ENCODE measurements around the gene ZNHIT1. TPM values are rescaled to one million over a fixed set of nuclear protein-coding genes. Genes with fewer than 3 reads are reported as not detected.
"Not testable (repeated sequence)": the region's sequence is repeated elsewhere in the genome, so short reads cannot be mapped to it uniquely, and the experiment has no call there.

Gene ZNHIT1
- total RNA-seq, 2 experiments from 2014 or later: 56.6 to 57.1 TPM

GRCh38 chr7:101243646-101244374, 25.8 kb downstream of the ZNHIT1 start:
- no peaks in the 10 kb centered on the region for H3K9me3 Mint-ChIP-seq (ENCODE audit: low read depth)
- H3K4me3 Mint-ChIP-seq: peak overlapping the region; percentile 91
- peak overlapping the region; percentile 94 for H3K27ac Mint-ChIP-seq
- no peak for DNase-seq
- H3K27me3 Mint-ChIP-seq: no peaks in the 10 kb centered on the region
- peaks cover 12% of the 10 kb centered on the region for H3K36me3 Mint-ChIP-seq
- ATAC-seq: no peak
- peaks cover 31% of the 10 kb centered on the region for H3K4me1 Mint-ChIP-seq
- CTCF ChIA-PET: interaction anchor here (0.7 to 5.3 kb wide), 23 partner anchors 9 to 158 kb away, joined by 3 to 69 read pairs (median 7); partner anchors contain the start of genes IFT22, PLOD3, TRIM56 and VGF

- peak within 1 kb of the TSS; percentile 91 for H3K4me3 Mint-ChIP-seq
- no peaks in the 10 kb centered on the region for H3K27me3 Mint-ChIP-seq
- DNase-seq (peak; percentile 95), ATAC-seq (peak; percentile 97)
- H3K36me3 Mint-ChIP-seq: peaks cover 12% of the 10 kb centered on the region
- CTCF ChIA-PET: interaction anchor here (0.5 to 5.3 kb wide), 23 partner anchors 8 to 159 kb away, joined by 3 to 69 read pairs (median 7); partner anchors contain the start of genes IFT22, PLOD3, TRIM56 and VGF
- no peaks in the 10 kb centered on the region for H3K9me3 Mint-ChIP-seq (ENCODE audit: low read depth)
- H3K4me1 Mint-ChIP-seq: peaks cover 31% of the 10 kb centered on the region
- H3K27ac Mint-ChIP-seq: peak within 1 kb of the TSS; percentile 94
Observed at GRCh38 chr7:101244375-101245146, 26.6 kb downstream of the ZNHIT1 start, which contains the start of gene FIS1. Gene FIS1 (minus strand): TSS chr7:101245081. CDS start chr7:101245004, 77 bp downstream.

GRCh38 chr7:101245147-101245668, 27.2 kb downstream of the ZNHIT1 start:
- ATAC-seq (no peak), DNase-seq (no peak)
- Mint-ChIP-seq H3K27ac (peak overlapping the region; percentile 94), H3K9me3 (ENCODE audit: low read depth) (no peaks in the 10 kb centered on the region), H3K27me3 (no peaks in the 10 kb centered on the region), H3K4me3 (peak overlapping the region; percentile 91), H3K36me3 (peaks cover 15% of the 10 kb centered on the region), H3K4me1 (peaks cover 34% of the 10 kb centered on the region)
- CTCF ChIA-PET: interaction anchor here (0.5 to 5.3 kb wide), 10 partner anchors 19 to 101 kb away, joined by 3 to 69 read pairs (median 10); partner anchors contain the start of genes IFT22, PLOD3 and ZNHIT1

GRCh38 chr7:101248276-101248675, 30.3 kb downstream of the ZNHIT1 start:
- CTCF ChIA-PET: interaction anchor here (0.9 to 1.4 kb wide), 2 partner anchors 30 to 43 kb away, joined by 3 to 5 read pairs; partner anchors contain the start of gene ZNHIT1
- DNase-seq: no peak
- Mint-ChIP-seq H3K36me3 (peaks cover 26% of the 10 kb centered on the region), H3K4me1 (peaks cover 49% of the 10 kb centered on the region), H3K4me3 (no peak overlapping the region), H3K27me3 (no peaks in the 10 kb centered on the region), H3K9me3 (ENCODE audit: low read depth) (no peaks in the 10 kb centered on the region), H3K27ac (no peak overlapping the region)
- ATAC-seq: no peak

- Mint-ChIP-seq H3K36me3 (peaks cover 25% of the 10 kb centered on the region), H3K4me1 (peaks cover 36% of the 10 kb centered on the region), H3K4me3 (peak overlapping the region; percentile 89), H3K27ac (peak overlapping the region; percentile 34), H3K9me3 (ENCODE audit: low read depth) (no peaks in the 10 kb centered on the region), H3K27me3 (no peaks in the 10 kb centered on the region)
- DNase-seq: no peak
- ATAC-seq: no peak
- CTCF ChIA-PET: interaction anchor here (0.7 to 2.8 kb wide), 3 partner anchors 32 to 232 kb away, joined by 3 to 17 read pairs (median 4); partner anchors contain the start of genes PLOD3 and ZNHIT1
Observed at GRCh38 chr7:101250324-101250723, 32.4 kb downstream of the ZNHIT1 start.

- H3K27ac Mint-ChIP-seq: peak overlapping the region; percentile 92
- CTCF ChIA-PET: interaction anchor here (0.7 to 2.8 kb wide), 9 partner anchors 8 to 363 kb away, joined by 3 to 17 read pairs (median 4); partner anchors contain the start of genes PLOD3, UFSP1 and ZNHIT1
- H3K27me3 Mint-ChIP-seq: no peaks in the 10 kb centered on the region
- ATAC-seq (peak; percentile 100), DNase-seq (peak; percentile 100)
- no peaks in the 10 kb centered on the region for H3K9me3 Mint-ChIP-seq (ENCODE audit: low read depth)
- peaks cover 18% of the 10 kb centered on the region for H3K36me3 Mint-ChIP-seq
- peaks cover 28% of the 10 kb centered on the region for H3K4me1 Mint-ChIP-seq
- peak overlapping the region; percentile 89 for H3K4me3 Mint-ChIP-seq
Observed at GRCh38 chr7:101251871-101252659, 34.1 kb downstream of the ZNHIT1 start.

- not testable (repeated sequence) for H3K27me3 Mint-ChIP-seq; H3K4me3 Mint-ChIP-seq; H3K9me3 Mint-ChIP-seq (ENCODE audit: low read depth); DNase-seq; H3K27ac Mint-ChIP-seq; ATAC-seq
- Mint-ChIP-seq H3K4me1 (peaks cover 22% of the 10 kb centered on the region), H3K36me3 (peaks cover 15% of the 10 kb centered on the region)
- CTCF ChIA-PET: interaction anchor here (0.6 to 2.8 kb wide), 4 partner anchors 9 to 115 kb away, joined by 4 to 17 read pairs (median 12); partner anchors contain the start of genes PLOD3 and ZNHIT1
Observed at GRCh38 chr7:101253199-101253598, 35.2 kb downstream of the ZNHIT1 start.

GRCh38 chr7:101255796-101256195, 37.8 kb downstream of the ZNHIT1 start:
- ATAC-seq (no peak), DNase-seq (no peak)
- Mint-ChIP-seq H3K4me1 (peaks cover 13% of the 10 kb centered on the region), H3K27ac (no peak overlapping the region), H3K27me3 (no peaks in the 10 kb centered on the region), H3K4me3 (no peak overlapping the region), H3K9me3 (ENCODE audit: low read depth) (no peaks in the 10 kb centered on the region), H3K36me3 (peaks cover 7% of the 10 kb centered on the region)
- CTCF ChIA-PET: interaction anchor here (1.3 to 1.4 kb wide), 3 partner anchors 12 to 112 kb away, joined by 3 to 4 read pairs (median 4); partner anchors contain the start of gene ZNHIT1

- Mint-ChIP-seq H3K27ac (no peak overlapping the region), H3K27me3 (no peaks in the 10 kb centered on the region), H3K4me1 (no peaks in the 10 kb centered on the region), H3K9me3 (ENCODE audit: low read depth) (no peaks in the 10 kb centered on the region), H3K4me3 (no peak overlapping the region), H3K36me3 (no peaks in the 10 kb centered on the region)
- no peak for DNase-seq
- CTCF ChIA-PET: interaction anchor here (0.7 to 1.6 kb wide), 4 partner anchors 15 to 918 kb away, joined by 3 to 9 read pairs (median 4); no protein-coding TSS in a partner anchor
- ATAC-seq: no peak
Observed at GRCh38 chr7:101258243-101258731, 40.3 kb downstream of the ZNHIT1 start.

- H3K4me1 Mint-ChIP-seq; ATAC-seq; H3K4me3 Mint-ChIP-seq; DNase-seq; H3K27ac Mint-ChIP-seq; H3K36me3 Mint-ChIP-seq; H3K9me3 Mint-ChIP-seq (ENCODE audit: low read depth); H3K27me3 Mint-ChIP-seq: not testable (repeated sequence)
- CTCF ChIA-PET: interaction anchor here (0.8 to 1.6 kb wide), 3 partner anchors 10 to 120 kb away, joined by 3 to 5 read pairs (median 3); no protein-coding TSS in a partner anchor
Observed at GRCh38 chr7:101264102-101264706, 46.2 kb downstream of the ZNHIT1 start.

GRCh38 chr7:101265622-101266516, 47.9 kb downstream of the ZNHIT1 start:
- CTCF ChIA-PET: interaction anchor here (1.4 to 1.6 kb wide), 2 partner anchors 14 to 17 kb away, joined by 3 to 5 read pairs; no protein-coding TSS in a partner anchor
- no peak for ATAC-seq

More at GRCh38 chr7:101265622-101266516, 47.9 kb downstream of the ZNHIT1 start:
- Mint-ChIP-seq H3K4me3 (no peak overlapping the region), H3K4me1 (no peaks in the 10 kb centered on the region), H3K9me3 (ENCODE audit: low read depth) (no peaks in the 10 kb centered on the region), H3K27ac (no peak overlapping the region), H3K27me3 (peaks cover 5% of the 10 kb centered on the region), H3K36me3 (no peaks in the 10 kb centered on the region)
- DNase-seq: no peak
